ENCODE data around the gene LCMT1. TPM values are rescaled to one million over a fixed set of nuclear protein-coding genes. Genes with fewer than 3 reads are reported as not detected.

The LCMT1 gene
- polyA plus RNA-seq, 1 donor from 2014 or later, result 45.5 TPM

DNA sequence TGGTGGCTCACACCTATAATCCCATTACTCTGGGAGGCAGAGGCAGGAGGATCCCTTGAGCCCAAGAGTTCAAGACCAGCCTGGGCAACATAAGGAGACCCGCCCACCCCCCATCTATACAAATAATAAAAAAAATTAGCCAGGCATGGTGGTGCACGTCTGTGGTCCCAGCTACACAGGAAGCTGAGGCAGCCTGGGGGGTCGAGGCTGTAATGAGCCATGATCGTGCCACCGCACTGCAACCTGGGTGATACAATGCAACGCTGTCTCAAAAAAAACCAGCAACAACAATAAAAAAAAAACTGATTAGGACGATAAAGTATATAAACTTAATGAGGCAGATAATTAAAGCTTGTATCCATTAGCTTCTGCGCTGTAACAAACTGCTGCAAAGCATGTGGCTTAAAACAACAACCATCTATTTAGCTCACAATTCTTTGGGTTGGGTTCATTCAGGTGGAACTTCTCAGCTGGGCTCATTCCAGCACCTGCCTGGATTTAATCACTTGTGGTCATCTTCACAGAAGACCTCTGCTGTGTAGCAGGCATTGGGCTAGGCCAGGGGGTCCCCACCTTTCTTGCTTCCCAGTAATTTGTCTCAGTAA, 45.8 kb downstream of the LCMT1 start:
- H3K36me3 ChIP-seq (ENCODE audit: insufficient read depth, low read length), result peaks cover 12% of the 10 kb centered on the region
- no peak overlapping the region for H3K4me3 ChIP-seq (ENCODE audit: low read length)
- H3K9me3 ChIP-seq (ENCODE audit: low read length), result no peaks in the 10 kb centered on the region
- H3F3A ChIP-seq (ENCODE audit: insufficient read depth, low read length, poor library complexity, severe bottlenecking), result no peaks in the 10 kb centered on the region
- no peak overlapping the region for H3K27ac ChIP-seq (ENCODE audit: low read length)
- no peak overlapping the region for H2AFZ ChIP-seq (ENCODE audit: low read depth, low read length)
- no peaks in the 10 kb centered on the region for H4K20me1 ChIP-seq (ENCODE audit: insufficient read depth)
- H3K9ac ChIP-seq (ENCODE audit: low read length), result no peak overlapping the region
- no peak for TF ChIP-seq EP300 (conservative IDR thresholded peaks at IDR 0.05; ENCODE audit: poor library complexity, severe bottlenecking)
- no peak for TF ChIP-seq TAF1 (IDR thresholded peaks at IDR 0.05; ENCODE audit: low read depth)
- no peak for TF ChIP-seq EZH2 (IDR thresholded peaks at IDR 0.05; ENCODE audit: borderline replicate concordance, insufficient read depth, low read length, poor library complexity, severe bottlenecking)
- TF ChIP-seq MXI1 (conservative IDR thresholded peaks at IDR 0.05; ENCODE audit: poor library complexity, severe bottlenecking), result no peak
- TF ChIP-seq, protein P1, sequence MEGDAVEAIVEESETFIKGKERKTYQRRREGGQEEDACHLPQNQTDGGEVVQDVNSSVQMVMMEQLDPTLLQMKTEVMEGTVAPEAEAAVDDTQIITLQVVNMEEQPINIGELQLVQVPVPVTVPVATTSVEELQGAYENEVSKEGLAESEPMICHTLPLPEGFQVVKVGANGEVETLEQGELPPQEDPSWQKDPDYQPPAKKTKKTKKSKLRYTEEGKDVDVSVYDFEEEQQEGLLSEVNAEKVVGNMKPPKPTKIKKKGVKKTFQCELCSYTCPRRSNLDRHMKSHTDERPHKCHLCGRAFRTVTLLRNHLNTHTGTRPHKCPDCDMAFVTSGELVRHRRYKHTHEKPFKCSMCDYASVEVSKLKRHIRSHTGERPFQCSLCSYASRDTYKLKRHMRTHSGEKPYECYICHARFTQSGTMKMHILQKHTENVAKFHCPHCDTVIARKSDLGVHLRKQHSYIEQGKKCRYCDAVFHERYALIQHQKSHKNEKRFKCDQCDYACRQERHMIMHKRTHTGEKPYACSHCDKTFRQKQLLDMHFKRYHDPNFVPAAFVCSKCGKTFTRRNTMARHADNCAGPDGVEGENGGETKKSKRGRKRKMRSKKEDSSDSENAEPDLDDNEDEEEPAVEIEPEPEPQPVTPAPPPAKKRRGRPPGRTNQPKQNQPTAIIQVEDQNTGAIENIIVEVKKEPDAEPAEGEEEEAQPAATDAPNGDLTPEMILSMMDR (IDR thresholded peaks at IDR 0.05; ENCODE audit: poor library complexity, severe bottlenecking), result no peak
- no peak for TF ChIP-seq POLR2AphosphoS5 (IDR thresholded peaks at IDR 0.05)
- TF ChIP-seq RAD21 (conservative IDR thresholded peaks at IDR 0.05), result no peak
- TF ChIP-seq, protein P2, sequence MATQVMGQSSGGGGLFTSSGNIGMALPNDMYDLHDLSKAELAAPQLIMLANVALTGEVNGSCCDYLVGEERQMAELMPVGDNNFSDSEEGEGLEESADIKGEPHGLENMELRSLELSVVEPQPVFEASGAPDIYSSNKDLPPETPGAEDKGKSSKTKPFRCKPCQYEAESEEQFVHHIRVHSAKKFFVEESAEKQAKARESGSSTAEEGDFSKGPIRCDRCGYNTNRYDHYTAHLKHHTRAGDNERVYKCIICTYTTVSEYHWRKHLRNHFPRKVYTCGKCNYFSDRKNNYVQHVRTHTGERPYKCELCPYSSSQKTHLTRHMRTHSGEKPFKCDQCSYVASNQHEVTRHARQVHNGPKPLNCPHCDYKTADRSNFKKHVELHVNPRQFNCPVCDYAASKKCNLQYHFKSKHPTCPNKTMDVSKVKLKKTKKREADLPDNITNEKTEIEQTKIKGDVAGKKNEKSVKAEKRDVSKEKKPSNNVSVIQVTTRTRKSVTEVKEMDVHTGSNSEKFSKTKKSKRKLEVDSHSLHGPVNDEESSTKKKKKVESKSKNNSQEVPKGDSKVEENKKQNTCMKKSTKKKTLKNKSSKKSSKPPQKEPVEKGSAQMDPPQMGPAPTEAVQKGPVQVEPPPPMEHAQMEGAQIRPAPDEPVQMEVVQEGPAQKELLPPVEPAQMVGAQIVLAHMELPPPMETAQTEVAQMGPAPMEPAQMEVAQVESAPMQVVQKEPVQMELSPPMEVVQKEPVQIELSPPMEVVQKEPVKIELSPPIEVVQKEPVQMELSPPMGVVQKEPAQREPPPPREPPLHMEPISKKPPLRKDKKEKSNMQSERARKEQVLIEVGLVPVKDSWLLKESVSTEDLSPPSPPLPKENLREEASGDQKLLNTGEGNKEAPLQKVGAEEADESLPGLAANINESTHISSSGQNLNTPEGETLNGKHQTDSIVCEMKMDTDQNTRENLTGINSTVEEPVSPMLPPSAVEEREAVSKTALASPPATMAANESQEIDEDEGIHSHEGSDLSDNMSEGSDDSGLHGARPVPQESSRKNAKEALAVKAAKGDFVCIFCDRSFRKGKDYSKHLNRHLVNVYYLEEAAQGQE (IDR thresholded peaks at IDR 0.05; ENCODE audit: borderline replicate concordance), result no peak
- no peak for TF ChIP-seq SMC3 (conservative IDR thresholded peaks at IDR 0.05; ENCODE audit: poor library complexity)
- no peak overlapping the region for H3K4me2 ChIP-seq (ENCODE audit: low read length)
- H3K9me2 ChIP-seq (ENCODE audit: insufficient read depth, low read length), result no peaks in the 10 kb centered on the region
- no peaks in the 10 kb centered on the region for H3K79me2 ChIP-seq (replicated peaks; ENCODE audit: insufficient read depth, low read length)
- H3K27me3 ChIP-seq (ENCODE audit: insufficient read depth, low read depth, low read length), result no peaks in the 10 kb centered on the region

DNA sequence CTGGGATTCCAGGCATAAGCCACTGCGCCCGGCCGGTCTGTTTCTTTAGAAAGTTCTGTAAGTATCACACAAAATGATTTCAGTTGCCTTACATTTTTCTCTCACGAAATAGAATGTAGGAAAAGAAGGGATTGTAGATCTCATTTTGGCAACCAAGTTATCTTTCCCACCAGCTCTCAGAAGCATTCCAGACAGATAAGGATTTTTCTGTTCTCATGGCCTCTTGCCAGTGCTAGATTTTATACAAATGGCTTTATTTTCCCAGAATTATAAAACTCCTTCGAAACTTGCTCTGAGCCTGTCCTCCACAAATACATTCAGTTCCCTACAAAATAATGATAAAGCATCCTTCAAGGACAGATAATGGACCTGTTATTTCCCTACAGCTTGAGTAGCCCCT, 46.9 kb downstream of the LCMT1 start:
- no peaks in the 10 kb centered on the region for H3F3A ChIP-seq (ENCODE audit: insufficient read depth, low read length, poor library complexity, severe bottlenecking)
- H3K9me3 ChIP-seq (ENCODE audit: low read length), result no peaks in the 10 kb centered on the region
- no peak overlapping the region for H3K27ac ChIP-seq (ENCODE audit: low read length)
- H2AFZ ChIP-seq (ENCODE audit: low read depth, low read length), result no peak overlapping the region
- no peaks in the 10 kb centered on the region for H4K20me1 ChIP-seq (ENCODE audit: insufficient read depth)
- H3K9ac ChIP-seq (ENCODE audit: low read length), result no peak overlapping the region
- H3K4me2 ChIP-seq (ENCODE audit: low read length), result no peak overlapping the region
- H3K27me3 ChIP-seq (ENCODE audit: insufficient read depth, low read depth, low read length), result no peaks in the 10 kb centered on the region
- H3K9me2 ChIP-seq (ENCODE audit: insufficient read depth, low read length), result no peaks in the 10 kb centered on the region
- peaks cover 7% of the 10 kb centered on the region for H3K36me3 ChIP-seq (ENCODE audit: insufficient read depth, low read length)
- H3K4me3 ChIP-seq (ENCODE audit: low read length), result no peak overlapping the region
- TF ChIP-seq, protein P2 (IDR thresholded peaks at IDR 0.05; ENCODE audit: borderline replicate concordance), result no peak
- TF ChIP-seq, protein P1 (IDR thresholded peaks at IDR 0.05; ENCODE audit: poor library complexity, severe bottlenecking), result no peak
- TF ChIP-seq RAD21 (conservative IDR thresholded peaks at IDR 0.05), result no peak
- TF ChIP-seq EZH2 (IDR thresholded peaks at IDR 0.05; ENCODE audit: borderline replicate concordance, insufficient read depth, low read length, poor library complexity, severe bottlenecking), result no peak
- no peak for TF ChIP-seq TAF1 (IDR thresholded peaks at IDR 0.05; ENCODE audit: low read depth)
- TF ChIP-seq SMC3 (conservative IDR thresholded peaks at IDR 0.05; ENCODE audit: poor library complexity), result no peak
- no peak for TF ChIP-seq POLR2AphosphoS5 (IDR thresholded peaks at IDR 0.05)
- no peak for TF ChIP-seq EP300 (conservative IDR thresholded peaks at IDR 0.05; ENCODE audit: poor library complexity, severe bottlenecking)
- TF ChIP-seq MXI1 (conservative IDR thresholded peaks at IDR 0.05; ENCODE audit: poor library complexity, severe bottlenecking), result no peak
- no peaks in the 10 kb centered on the region for H3K79me2 ChIP-seq (replicated peaks; ENCODE audit: insufficient read depth, low read length)

Data from neural cell (in vitro differentiated cells).